Fibroblast of lung (primary cell): ENCODE data around the gene OR2C3.

Experiments
- CTCF ChIP-seq, 2 donors: IDR thresholded peaks in 1 of 2; conservative IDR thresholded peaks in 1 of 2; 1 replicate in 1 of 2; 2 replicates in 1 of 2; pipeline ENCODE4 v1.5.1; 2011 to 2012; ENCODE audit warnings: low read length in 2 of 2, control low read depth in 1 of 2, inconsistent platforms in 1 of 2, low read depth in 1 of 2, mild to moderate bottlenecking in 1 of 2
- EZH2 ChIP-seq: IDR thresholded peaks from 2 replicates; pipeline ENCODE4 v1.5.1; 2012; ENCODE audit warnings: low read length, control low read depth, mild to moderate bottlenecking; ENCODE audit errors: missing control alignments

- TF ChIP-seq CTCF (conservative IDR thresholded peaks at IDR 0.05 in 1 of 2, IDR thresholded peaks at IDR 0.05 in 1 of 2; ENCODE audit: low read depth in 1 of 2, low read length in 2 of 2) (no peak), EZH2 (no peak)
Measured at GRCh38 chr1:247540581-247540980, 4.3 kb upstream of the OR2C3 start.
